WTC11 (cell line): ENCODE data around the gene NOP10.

Experiments
- CBFB ChIP-seq: sonication (generic); formaldehyde crosslinking; IDR thresholded peaks from 2 replicates; pipeline ENCODE4 v1.8.1; 2022; ENCODE audit warnings: mild to moderate bottlenecking, low read depth, missing genetic modification reagents
- CTCF ChIP-seq: fragments of 200-600 bp; IDR thresholded peaks from 2 replicates; pipeline ENCODE4 v1.8.0; 2022; ENCODE audit warnings: antibody characterized with exemption
- E2F5 ChIP-seq: sonication (generic); formaldehyde crosslinking; IDR thresholded peaks from 2 replicates; pipeline ENCODE4 v1.8.1; 2022; ENCODE audit warnings: mild to moderate bottlenecking, moderate library complexity, missing genetic modification reagents
- FOXJ3 ChIP-seq: sonication (generic); formaldehyde crosslinking; IDR thresholded peaks from 2 replicates; pipeline ENCODE4 v1.9.0; 2021; ENCODE audit warnings: missing genetic modification reagents, mild to moderate bottlenecking, borderline replicate concordance
- FOXP1 ChIP-seq: sonication (generic); formaldehyde crosslinking; IDR thresholded peaks from 2 replicates; pipeline ENCODE4 v1.8.0; 2022; ENCODE audit warnings: missing genetic modification reagents, mild to moderate bottlenecking, moderate library complexity, borderline replicate concordance
- TCF7 ChIP-seq: sonication (generic); formaldehyde crosslinking; IDR thresholded peaks from 2 replicates; pipeline ENCODE4 v1.8.0; 2022; ENCODE audit warnings: mild to moderate bottlenecking, low read depth, missing genetic modification reagents, moderate library complexity

- TF ChIP-seq CTCF (no peak), E2F5 (CRISPR knock-in tag) (peak; percentile 75), CBFB (CRISPR knock-in tag) (no peak), TCF7 (CRISPR knock-in tag) (no peak), FOXP1 (peak; percentile 84), FOXJ3 (no peak)
Measured at GRCh38 chr15:34337557-34338306, 5.2 kb downstream of the NOP10 start, which contains the start of gene SLC12A6.
